ENCODE results near the gene SLCO4A1.

The SLCO4A1 gene

GRCh38 chr20:62679978-62680589 lies 37.8 kb downstream of the SLCO4A1 start:
- in situ Hi-C loops (cut with MboI; ENCODE audit: low sequenced_read_pairs) = loop anchor here (10.0 kb wide), 1 partner anchor 115 kb away; the partner anchor contains the start of gene MRGBP

- in situ Hi-C loops (cut with MboI; ENCODE audit: low sequenced_read_pairs) = loop anchor here (10.0 kb wide), 1 partner anchor 112 kb away; the partner anchor contains the start of gene MRGBP
Observed at GRCh38 chr20:62682912-62683517, 40.7 kb downstream of the SLCO4A1 start.

- in situ Hi-C loops (cut with MboI; ENCODE audit: low sequenced_read_pairs) = loop anchor here (10.0 kb wide), 1 partner anchor 111 kb away; the partner anchor contains the start of gene MRGBP
Observed at GRCh38 chr20:62683660-62684322, 41.5 kb downstream of the SLCO4A1 start.

GRCh38 chr20:62684981-62685380 lies 42.7 kb downstream of the SLCO4A1 start:
- in situ Hi-C loops (cut with MboI; ENCODE audit: low sequenced_read_pairs) = loop anchor here (10.0 kb wide), 1 partner anchor 110 kb away; the partner anchor contains the start of gene MRGBP

GRCh38 chr20:62685781-62686555 lies 43.7 kb downstream of the SLCO4A1 start:
- in situ Hi-C loops (cut with MboI; ENCODE audit: low sequenced_read_pairs) = loop anchor here (10.0 kb wide), 1 partner anchor 109 kb away; the partner anchor contains the start of gene MRGBP

GRCh38 chr20:62686869-62687830 lies 44.8 kb downstream of the SLCO4A1 start:
- in situ Hi-C loops (cut with MboI; ENCODE audit: low sequenced_read_pairs) = loop anchor here (10.0 kb wide), 1 partner anchor 108 kb away; the partner anchor contains the start of gene MRGBP

- in situ Hi-C loops (cut with MboI; ENCODE audit: low sequenced_read_pairs) = loop anchor here (10.0 kb wide), 1 partner anchor 107 kb away; the partner anchor contains the start of gene MRGBP
Observed at GRCh38 chr20:62688083-62688482, 45.8 kb downstream of the SLCO4A1 start.

- in situ Hi-C loops (cut with MboI; ENCODE audit: low sequenced_read_pairs) = loop anchor here (10.0 kb wide), 1 partner anchor 106 kb away; the partner anchor contains the start of gene MRGBP
Observed at GRCh38 chr20:62688855-62689460, 46.7 kb downstream of the SLCO4A1 start.

- in situ Hi-C loops (cut with MboI; ENCODE audit: low sequenced_read_pairs) = loop anchor here (10.0 kb wide), 1 partner anchor 105 kb away; the partner anchor contains the start of gene MRGBP
Observed at GRCh38 chr20:62689861-62690260, 47.6 kb downstream of the SLCO4A1 start.

- in situ Hi-C loops (cut with MboI; ENCODE audit: low sequenced_read_pairs) = no loop called here
Observed at GRCh38 chr20:62690261-62690820, 48.0 kb downstream of the SLCO4A1 start.

GRCh38 chr20:62691487-62691886 lies 49.2 kb downstream of the SLCO4A1 start:
- in situ Hi-C loops (cut with MboI; ENCODE audit: low sequenced_read_pairs) = no loop called here

GRCh38 chr20:62692176-62692575 lies 49.9 kb downstream of the SLCO4A1 start:
- in situ Hi-C loops (cut with MboI; ENCODE audit: low sequenced_read_pairs) = no loop called here

- in situ Hi-C loops (cut with MboI; ENCODE audit: low sequenced_read_pairs) = no loop called here
Observed at GRCh38 chr20:62692801-62693523, 50.7 kb downstream of the SLCO4A1 start.

GRCh38 chr20:62693524-62693922 lies 51.2 kb downstream of the SLCO4A1 start:
- in situ Hi-C loops (cut with MboI; ENCODE audit: low sequenced_read_pairs) = no loop called here

- in situ Hi-C loops (cut with MboI; ENCODE audit: low sequenced_read_pairs) = no loop called here
Observed at GRCh38 chr20:62694106-62694505, 51.8 kb downstream of the SLCO4A1 start.

GRCh38 chr20:62694868-62695267 lies 52.6 kb downstream of the SLCO4A1 start:
- in situ Hi-C loops (cut with MboI; ENCODE audit: low sequenced_read_pairs) = no loop called here

GRCh38 chr20:62695448-62696414 lies 53.4 kb downstream of the SLCO4A1 start:
- in situ Hi-C loops (cut with MboI; ENCODE audit: low sequenced_read_pairs) = no loop called here

Measured in HL-60/S4 treated with phorbol 12-myristate 13-acetate at 8.2 ng/mL for 4 days and 3 days (cell line).